Measurements from ENCODE around the gene DSPP.
"Not testable (repeated sequence)": the region's sequence is repeated elsewhere in the genome, so short reads cannot be mapped to it uniquely, and the experiment has no call there.

The DSPP gene

GRCh38 chr4:87608229-87608628 is at the start of gene DSPP:
TSS of gene DSPP (plus strand) at chr4:87608529. CDS start at chr4:87610909, 2,380 bp downstream.
- no peak for DNase-seq (ENCODE audit: low read depth in 1 of 2, low spot score in 1 of 2)
- TF ChIP-seq JUND (IDR thresholded peaks at IDR 0.05; ENCODE audit: low read depth) = no peak
- in situ Hi-C loops (cut with HindIII; ENCODE audit: low pct_unique_long_range_greater_than_20kb, low sequenced_read_pairs) = no loop called here

- no peak for TF ChIP-seq JUND (IDR thresholded peaks at IDR 0.05; ENCODE audit: low read depth)
- in situ Hi-C loops (cut with HindIII; ENCODE audit: low pct_unique_long_range_greater_than_20kb, low sequenced_read_pairs) = no loop called here
- DNase-seq (ENCODE audit: low read depth in 1 of 2, low spot score in 1 of 2) = peak in 1 of 2 experiments; percentile 69
These were observed 49.1 kb upstream of the DSPP start for GRCh38 chr4:87559090-87559837.

- no peak for TF ChIP-seq JUND (IDR thresholded peaks at IDR 0.05; ENCODE audit: low read depth)
- in situ Hi-C loops (cut with HindIII; ENCODE audit: low pct_unique_long_range_greater_than_20kb, low sequenced_read_pairs) = no loop called here
These were observed 47.5 kb upstream of the DSPP start for GRCh38 chr4:87560802-87561201.

GRCh38 chr4:87565746-87566145 is 42.6 kb upstream of the DSPP start:
- no peak for TF ChIP-seq JUND (IDR thresholded peaks at IDR 0.05; ENCODE audit: low read depth)
- in situ Hi-C loops (cut with HindIII; ENCODE audit: low pct_unique_long_range_greater_than_20kb, low sequenced_read_pairs) = no loop called here
- DNase-seq (ENCODE audit: low read depth in 1 of 2, low spot score in 1 of 2) = no peak

More at GRCh38 chr4:87560802-87561201, 47.5 kb upstream of the DSPP start:
- no peak for DNase-seq (ENCODE audit: low read depth in 1 of 2, low spot score in 1 of 2)

- DNase-seq (ENCODE audit: low read depth in 1 of 2, low spot score in 1 of 2) = peak in 1 of 2 experiments; percentile 33
- in situ Hi-C loops (cut with HindIII; ENCODE audit: low pct_unique_long_range_greater_than_20kb, low sequenced_read_pairs) = no loop called here
- no peak for TF ChIP-seq JUND (IDR thresholded peaks at IDR 0.05; ENCODE audit: low read depth)
These were observed 42.1 kb upstream of the DSPP start for GRCh38 chr4:87566276-87566675.

GRCh38 chr4:87567191-87567590 is 41.1 kb upstream of the DSPP start:
- no peak for DNase-seq (ENCODE audit: low read depth in 1 of 2, low spot score in 1 of 2)
- in situ Hi-C loops (cut with HindIII; ENCODE audit: low pct_unique_long_range_greater_than_20kb, low sequenced_read_pairs) = no loop called here
- no peak for TF ChIP-seq JUND (IDR thresholded peaks at IDR 0.05; ENCODE audit: low read depth)

- in situ Hi-C loops (cut with HindIII; ENCODE audit: low pct_unique_long_range_greater_than_20kb, low sequenced_read_pairs) = no loop called here
- DNase-seq (ENCODE audit: low read depth in 1 of 2, low spot score in 1 of 2) = no peak
- TF ChIP-seq JUND (IDR thresholded peaks at IDR 0.05; ENCODE audit: low read depth) = no peak
These were observed 38.0 kb upstream of the DSPP start for GRCh38 chr4:87570290-87570805.

GRCh38 chr4:87574376-87574775 is 34.0 kb upstream of the DSPP start:
- DNase-seq (ENCODE audit: low read depth in 1 of 2, low spot score in 1 of 2); in situ Hi-C loops (cut with HindIII; ENCODE audit: low pct_unique_long_range_greater_than_20kb, low sequenced_read_pairs): not testable (repeated sequence)

- in situ Hi-C loops (cut with HindIII; ENCODE audit: low pct_unique_long_range_greater_than_20kb, low sequenced_read_pairs) = no loop called here
- no peak for DNase-seq (ENCODE audit: low read depth in 1 of 2, low spot score in 1 of 2)
- TF ChIP-seq JUND (IDR thresholded peaks at IDR 0.05; ENCODE audit: low read depth) = no peak
These were observed 33.3 kb upstream of the DSPP start for GRCh38 chr4:87574996-87575395.

GRCh38 chr4:87575408-87575807 is 32.9 kb upstream of the DSPP start:
- in situ Hi-C loops (cut with HindIII; ENCODE audit: low pct_unique_long_range_greater_than_20kb, low sequenced_read_pairs) = no loop called here
- no peak for TF ChIP-seq JUND (IDR thresholded peaks at IDR 0.05; ENCODE audit: low read depth)

GRCh38 chr4:87575983-87576382 is 32.3 kb upstream of the DSPP start:
- in situ Hi-C loops (cut with HindIII; ENCODE audit: low pct_unique_long_range_greater_than_20kb, low sequenced_read_pairs) = no loop called here

More at GRCh38 chr4:87575408-87575807, 32.9 kb upstream of the DSPP start:
- DNase-seq (ENCODE audit: low read depth in 1 of 2, low spot score in 1 of 2) = no peak

GRCh38 chr4:87579478-87579877 is 28.9 kb upstream of the DSPP start:
- TF ChIP-seq JUND (IDR thresholded peaks at IDR 0.05; ENCODE audit: low read depth) = no peak
- in situ Hi-C loops (cut with HindIII; ENCODE audit: low pct_unique_long_range_greater_than_20kb, low sequenced_read_pairs) = no loop called here

More at GRCh38 chr4:87575983-87576382, 32.3 kb upstream of the DSPP start:
- TF ChIP-seq JUND (IDR thresholded peaks at IDR 0.05; ENCODE audit: low read depth) = no peak
- DNase-seq (ENCODE audit: low read depth in 1 of 2, low spot score in 1 of 2) = no peak

GRCh38 chr4:87580057-87580456 is 28.3 kb upstream of the DSPP start:
- no peak for DNase-seq (ENCODE audit: low read depth in 1 of 2, low spot score in 1 of 2)
- in situ Hi-C loops (cut with HindIII; ENCODE audit: low pct_unique_long_range_greater_than_20kb, low sequenced_read_pairs) = no loop called here
- TF ChIP-seq JUND (IDR thresholded peaks at IDR 0.05; ENCODE audit: low read depth) = no peak

More at GRCh38 chr4:87579478-87579877, 28.9 kb upstream of the DSPP start:
- no peak for DNase-seq (ENCODE audit: low read depth in 1 of 2, low spot score in 1 of 2)

All from T47D (cell line).